ENCODE data around the gene ASIC5. TPM values are rescaled to one million over a fixed set of nuclear protein-coding genes. Genes with fewer than 3 reads are reported as not detected.
"Not testable (repeated sequence)": the region's sequence is repeated elsewhere in the genome, so short reads cannot be mapped to it uniquely, and the experiment has no call there.

Gene ASIC5, protein sequence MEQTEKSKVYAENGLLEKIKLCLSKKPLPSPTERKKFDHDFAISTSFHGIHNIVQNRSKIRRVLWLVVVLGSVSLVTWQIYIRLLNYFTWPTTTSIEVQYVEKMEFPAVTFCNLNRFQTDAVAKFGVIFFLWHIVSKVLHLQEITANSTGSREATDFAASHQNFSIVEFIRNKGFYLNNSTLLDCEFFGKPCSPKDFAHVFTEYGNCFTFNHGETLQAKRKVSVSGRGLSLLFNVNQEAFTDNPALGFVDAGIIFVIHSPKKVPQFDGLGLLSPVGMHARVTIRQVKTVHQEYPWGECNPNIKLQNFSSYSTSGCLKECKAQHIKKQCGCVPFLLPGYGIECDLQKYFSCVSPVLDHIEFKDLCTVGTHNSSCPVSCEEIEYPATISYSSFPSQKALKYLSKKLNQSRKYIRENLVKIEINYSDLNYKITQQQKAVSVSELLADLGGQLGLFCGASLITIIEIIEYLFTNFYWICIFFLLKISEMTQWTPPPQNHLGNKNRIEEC
- not detected for total RNA-seq

GRCh38 chr4:155866177-155866576, at the start of gene ASIC5:
Gene ASIC5 (minus strand): TSS chr4:155866277. CDS start chr4:155866226, 51 bp downstream.
- Mint-ChIP-seq H3K27ac (no peak within 1 kb of the TSS), H3K36me3 (no peaks in the 10 kb centered on the region), H3K9me3 (peaks cover 6% of the 10 kb centered on the region), H3K27me3 (peaks cover 8% of the 10 kb centered on the region), H3K4me3 (no peak within 1 kb of the TSS), H3K4me1 (no peaks in the 10 kb centered on the region)
- no peak for DNase-seq

- Mint-ChIP-seq H3K4me3 (no peak overlapping the region), H3K27me3 (peaks cover 12% of the 10 kb centered on the region), H3K9me3 (no peaks in the 10 kb centered on the region), H3K27ac (no peak overlapping the region), H3K4me1 (peaks cover 7% of the 10 kb centered on the region), H3K36me3 (no peaks in the 10 kb centered on the region)
- no peak for DNase-seq
Observed at GRCh38 chr4:155914782-155915181, 48.7 kb upstream of the ASIC5 start.

GRCh38 chr4:155911905-155912304, 45.8 kb upstream of the ASIC5 start:
- H3K27me3 Mint-ChIP-seq: peaks cover 21% of the 10 kb centered on the region
- no peak for DNase-seq
- peak overlapping the region; percentile 61 for H3K27ac Mint-ChIP-seq
- H3K9me3 Mint-ChIP-seq: no peaks in the 10 kb centered on the region
- peaks cover 9% of the 10 kb centered on the region for H3K4me1 Mint-ChIP-seq
- H3K36me3 Mint-ChIP-seq: no peaks in the 10 kb centered on the region
- H3K4me3 Mint-ChIP-seq: no peak overlapping the region

DNA sequence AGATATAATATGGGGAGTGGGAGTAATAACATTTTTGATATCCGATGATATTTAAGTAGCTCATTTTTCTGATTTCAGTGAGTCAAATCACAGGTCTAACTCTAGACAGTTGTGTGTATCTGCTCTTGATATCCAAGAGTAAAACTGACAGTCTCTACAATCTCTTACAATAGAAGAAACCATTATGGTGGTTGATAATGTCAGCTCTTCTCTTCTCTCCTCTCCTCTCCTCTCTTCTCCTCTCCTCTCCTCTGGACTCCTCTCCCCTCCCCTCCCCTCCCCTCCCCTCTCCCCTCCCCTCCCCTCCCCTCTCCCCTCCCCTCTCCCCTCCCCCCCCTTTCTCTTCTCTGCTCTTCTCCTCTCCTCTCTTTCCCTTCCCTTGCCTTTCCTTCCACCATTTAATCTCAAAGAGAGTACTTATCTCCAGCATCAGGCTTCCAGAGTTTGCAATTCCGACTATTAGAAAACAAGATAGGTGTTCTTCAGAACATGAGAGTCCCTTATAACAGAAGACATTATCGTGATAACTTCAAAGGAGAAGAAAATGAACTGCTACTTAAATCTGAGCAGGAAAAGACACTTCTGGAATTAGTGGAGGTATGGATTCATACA, 43.6 kb upstream of the ASIC5 start:
- no peak overlapping the region for H3K27ac Mint-ChIP-seq
- peaks cover 26% of the 10 kb centered on the region for H3K27me3 Mint-ChIP-seq
- H3K4me1 Mint-ChIP-seq: peaks cover 9% of the 10 kb centered on the region
- H3K36me3 Mint-ChIP-seq: no peaks in the 10 kb centered on the region
- H3K9me3 Mint-ChIP-seq: no peaks in the 10 kb centered on the region
- H3K4me3 Mint-ChIP-seq: no peak overlapping the region
- no peak for DNase-seq

DNA sequence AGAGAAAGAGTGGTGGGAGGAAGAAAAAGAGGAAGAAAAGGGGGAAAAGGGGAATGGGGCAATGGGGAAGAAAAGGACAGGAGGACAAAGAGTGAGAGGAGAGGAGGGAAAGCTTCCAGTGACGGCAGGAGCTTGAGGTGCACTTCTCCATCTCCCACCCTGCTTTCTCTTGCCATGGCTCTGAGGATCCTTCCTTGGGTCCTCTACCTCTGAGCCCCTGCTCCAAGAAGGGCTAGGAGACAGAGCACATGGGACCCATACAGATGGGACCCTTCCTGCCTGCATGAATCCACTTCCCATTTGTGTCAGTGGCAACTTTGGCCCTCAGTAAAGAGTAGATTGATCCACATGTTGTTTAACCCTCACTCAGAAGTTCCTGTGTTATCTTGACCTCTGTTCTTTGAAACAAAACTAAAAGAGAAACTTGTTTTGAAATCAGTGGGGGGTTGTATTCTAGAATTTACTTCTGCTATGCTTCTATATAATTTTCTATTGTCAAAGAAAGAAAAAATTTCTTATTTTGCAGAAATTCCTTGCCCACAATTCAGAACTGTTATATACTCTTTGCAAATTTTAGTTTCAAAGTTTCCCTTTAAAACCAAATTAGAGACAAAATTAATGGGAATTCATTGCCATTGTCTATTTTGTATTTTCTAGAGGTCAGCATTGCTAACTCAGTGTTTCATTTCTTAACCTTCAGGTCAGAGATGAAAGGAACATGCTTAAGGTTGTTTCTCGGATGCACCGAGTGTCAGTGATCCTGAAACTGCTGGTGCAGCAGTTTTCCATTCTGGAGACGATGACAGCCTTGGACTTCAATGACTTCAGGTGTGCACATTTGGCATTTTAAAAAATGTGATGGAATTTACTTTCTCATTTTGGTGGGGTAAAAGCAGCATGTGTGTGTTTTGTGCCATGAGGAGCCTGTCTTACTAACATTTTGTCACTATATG, 42.4 kb upstream of the ASIC5 start:
- Mint-ChIP-seq H3K4me1 (peaks cover 9% of the 10 kb centered on the region), H3K4me3 (no peak overlapping the region), H3K27me3 (peaks cover 22% of the 10 kb centered on the region), H3K9me3 (no peaks in the 10 kb centered on the region), H3K27ac (peak overlapping the region; percentile 27), H3K36me3 (no peaks in the 10 kb centered on the region)
- DNase-seq: no peak

DNA sequence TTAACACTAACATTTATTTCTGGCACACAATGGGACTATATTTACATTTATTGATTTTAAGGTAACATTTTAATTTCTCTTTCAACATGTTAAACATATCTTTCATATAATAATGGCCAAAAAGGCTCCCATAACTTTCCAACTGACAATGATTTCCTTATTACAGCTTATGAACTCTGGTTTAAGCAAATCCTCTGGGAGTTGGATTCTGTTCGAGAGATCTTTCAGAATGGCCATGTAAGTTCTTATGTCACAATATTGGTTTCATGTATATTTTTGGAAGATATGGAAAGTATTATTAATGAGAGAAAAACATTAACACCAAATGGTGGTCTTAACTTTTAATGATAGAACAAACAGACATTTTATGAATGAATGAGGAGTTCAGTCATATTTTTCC, 41.5 kb upstream of the ASIC5 start:
- Mint-ChIP-seq H3K36me3 (no peaks in the 10 kb centered on the region), H3K4me1 (peaks cover 7% of the 10 kb centered on the region), H3K9me3 (no peaks in the 10 kb centered on the region), H3K4me3 (no peak overlapping the region), H3K27me3 (peaks cover 22% of the 10 kb centered on the region), H3K27ac (no peak overlapping the region)
- DNase-seq: no peak

DNA sequence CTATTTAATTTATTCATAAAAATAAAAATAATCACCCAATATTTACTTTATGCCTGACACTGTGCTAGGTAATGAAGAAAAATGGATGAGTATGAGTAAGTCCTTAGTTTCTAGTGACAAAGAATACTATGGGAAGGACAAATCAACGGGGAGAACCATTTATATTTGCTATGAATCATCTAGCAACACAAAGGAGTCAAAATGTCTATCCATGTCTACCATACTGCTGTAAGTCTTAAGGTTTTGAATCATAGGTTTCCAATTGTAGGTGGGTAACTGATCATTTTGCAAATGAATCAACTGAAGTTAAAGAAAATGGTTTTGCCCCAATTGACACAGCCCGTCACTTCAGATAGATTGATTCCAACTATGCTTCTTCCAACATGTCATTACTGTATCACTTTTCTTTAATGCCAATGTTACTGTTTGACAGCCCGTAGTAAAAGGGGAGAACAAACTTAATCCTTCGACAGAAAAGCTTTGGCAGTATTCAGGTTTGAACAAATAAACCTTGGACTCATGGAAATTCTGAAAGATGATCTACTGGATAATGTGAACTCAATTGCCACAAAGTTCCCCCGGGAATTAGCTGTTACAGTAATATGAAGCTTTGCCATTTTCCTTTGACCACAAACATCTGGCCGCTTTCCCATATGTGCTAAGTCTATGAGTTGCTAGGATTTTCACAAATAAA, 40.6 kb upstream of the ASIC5 start:
- H3K36me3 Mint-ChIP-seq: no peaks in the 10 kb centered on the region
- peaks cover 22% of the 10 kb centered on the region for H3K27me3 Mint-ChIP-seq
- H3K9me3 Mint-ChIP-seq: no peaks in the 10 kb centered on the region
- no peak overlapping the region for H3K4me3 Mint-ChIP-seq
- no peak overlapping the region for H3K27ac Mint-ChIP-seq
- H3K4me1 Mint-ChIP-seq: peaks cover 2% of the 10 kb centered on the region
- DNase-seq: no peak

DNA sequence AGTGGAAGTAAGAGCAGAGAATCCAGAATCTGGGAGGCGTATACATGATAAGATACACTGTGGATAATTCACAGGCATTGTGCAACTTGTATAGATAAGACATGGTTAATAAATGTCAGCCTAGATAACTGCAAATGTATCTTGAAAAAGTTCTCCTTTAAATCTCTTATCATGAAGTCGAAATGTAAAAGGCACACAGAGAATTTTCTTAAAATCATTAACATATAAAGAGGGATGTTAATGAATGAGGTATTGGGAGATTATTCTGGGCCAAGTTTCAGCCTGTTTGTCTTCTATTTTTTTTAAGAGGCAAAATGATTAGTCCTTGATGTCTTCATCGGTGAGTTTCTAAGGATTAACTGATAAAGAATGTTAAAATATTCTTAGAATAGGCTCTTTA, 38.3 kb upstream of the ASIC5 start:
- Mint-ChIP-seq H3K4me1 (peaks cover 2% of the 10 kb centered on the region), H3K27me3 (peaks cover 13% of the 10 kb centered on the region)

GRCh38 chr4:155903453-155903852, 37.4 kb upstream of the ASIC5 start, which contains the start of gene TDO2:
Gene TDO2 (plus strand): TSS chr4:155903696. CDS start chr4:155903759, 63 bp downstream.
- Mint-ChIP-seq H3K36me3 (no peaks in the 10 kb centered on the region), H3K27me3 (peaks cover 12% of the 10 kb centered on the region), H3K4me3 (no peak within 1 kb of the TSS), H3K9me3 (no peaks in the 10 kb centered on the region), H3K27ac (no peak within 1 kb of the TSS), H3K4me1 (no peaks in the 10 kb centered on the region)
- no peak for DNase-seq

More for the DNA sequence above, 38.3 kb upstream of the ASIC5 start:
- Mint-ChIP-seq H3K36me3 (no peaks in the 10 kb centered on the region), H3K27ac (no peak overlapping the region), H3K4me3 (no peak overlapping the region), H3K9me3 (no peaks in the 10 kb centered on the region)
- no peak for DNase-seq

DNA sequence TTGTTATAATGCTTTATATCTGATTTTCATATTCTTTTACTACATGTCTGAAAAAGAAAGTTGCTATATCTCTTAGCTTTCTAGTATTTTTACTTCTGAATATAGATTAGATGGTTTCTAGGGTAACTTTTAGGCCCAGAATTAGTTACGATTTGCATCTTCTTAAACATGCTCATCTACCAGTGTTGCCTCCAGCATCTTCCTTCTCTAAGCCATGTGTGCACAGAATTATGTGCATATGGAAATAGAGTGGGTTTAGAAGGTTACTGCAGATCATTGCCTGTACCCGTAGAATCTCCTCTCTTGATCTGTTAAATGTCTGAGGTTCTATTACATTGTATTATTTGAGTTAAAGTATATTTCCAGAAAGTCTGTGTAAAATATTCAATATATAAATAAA, 34.9 kb upstream of the ASIC5 start:
- no peak for DNase-seq
- no peaks in the 10 kb centered on the region for H3K4me1 Mint-ChIP-seq
- no peaks in the 10 kb centered on the region for H3K27me3 Mint-ChIP-seq
- H3K36me3 Mint-ChIP-seq: no peaks in the 10 kb centered on the region
- H3K9me3 Mint-ChIP-seq: peaks cover 7% of the 10 kb centered on the region
- H3K27ac Mint-ChIP-seq: no peak overlapping the region
- H3K4me3 Mint-ChIP-seq: no peak overlapping the region

- no peak for DNase-seq
- H3K36me3 Mint-ChIP-seq: no peaks in the 10 kb centered on the region
- no peak overlapping the region for H3K27ac Mint-ChIP-seq
- no peak overlapping the region for H3K4me3 Mint-ChIP-seq
- H3K27me3 Mint-ChIP-seq: peaks cover 2% of the 10 kb centered on the region
- H3K9me3 Mint-ChIP-seq: peaks cover 7% of the 10 kb centered on the region
- no peaks in the 10 kb centered on the region for H3K4me1 Mint-ChIP-seq
Observed at GRCh38 chr4:155900381-155900780, 34.3 kb upstream of the ASIC5 start.

DNA sequence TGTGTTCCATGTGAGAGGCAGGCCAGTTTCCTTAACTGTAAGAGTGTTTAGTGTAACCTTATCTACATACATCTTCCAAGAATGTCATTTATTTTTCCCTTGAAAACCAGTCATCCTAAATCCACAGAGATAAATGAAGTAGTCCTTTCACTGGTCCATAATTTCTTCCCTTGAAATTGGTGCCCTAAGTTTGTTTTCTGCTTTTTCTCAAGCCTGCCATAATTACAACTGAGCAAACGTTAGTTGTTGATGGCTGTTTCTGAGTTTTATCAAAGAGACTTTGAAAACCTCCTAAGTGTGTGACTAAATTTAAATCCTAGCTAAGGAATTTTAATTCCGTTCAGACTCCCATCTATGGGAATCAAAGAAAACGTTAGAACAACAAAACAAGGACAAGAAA, 33.8 kb upstream of the ASIC5 start:
- Mint-ChIP-seq H3K27ac (no peak overlapping the region), H3K27me3 (peaks cover 3% of the 10 kb centered on the region), H3K4me3 (no peak overlapping the region), H3K9me3 (peaks cover 7% of the 10 kb centered on the region), H3K4me1 (no peaks in the 10 kb centered on the region), H3K36me3 (no peaks in the 10 kb centered on the region)
- DNase-seq: no peak

- not testable (repeated sequence) for DNase-seq, H3K4me3 Mint-ChIP-seq, H3K27me3 Mint-ChIP-seq, H3K36me3 Mint-ChIP-seq, H3K4me1 Mint-ChIP-seq, H3K9me3 Mint-ChIP-seq, H3K27ac Mint-ChIP-seq
Observed at GRCh38 chr4:155898371-155898770, 32.3 kb upstream of the ASIC5 start.

- Mint-ChIP-seq H3K36me3 (no peaks in the 10 kb centered on the region), H3K4me3 (no peak overlapping the region), H3K4me1 (no peaks in the 10 kb centered on the region), H3K27me3 (peaks cover 28% of the 10 kb centered on the region), H3K27ac (no peak overlapping the region), H3K9me3 (peaks cover 2% of the 10 kb centered on the region)
- DNase-seq: no peak
Observed at GRCh38 chr4:155891058-155891457, 25.0 kb upstream of the ASIC5 start.

All from activated naive CD8-positive, alpha-beta T cell treated with anti-CD3 and anti-CD28 coated beads for 36 hours (primary cell).